GM19467 (cell line): ENCODE data around the gene IRS1.

Experiments
- ATAC-seq: cut with Tn5 transposase; IDR thresholded peaks from one replicate; pipeline ENCODE4 v1.9.1; 2021; ENCODE audit warnings: mild to moderate bottlenecking, moderate library complexity; ENCODE audit not compliant: unreplicated experiment

Gene IRS1

DNA sequence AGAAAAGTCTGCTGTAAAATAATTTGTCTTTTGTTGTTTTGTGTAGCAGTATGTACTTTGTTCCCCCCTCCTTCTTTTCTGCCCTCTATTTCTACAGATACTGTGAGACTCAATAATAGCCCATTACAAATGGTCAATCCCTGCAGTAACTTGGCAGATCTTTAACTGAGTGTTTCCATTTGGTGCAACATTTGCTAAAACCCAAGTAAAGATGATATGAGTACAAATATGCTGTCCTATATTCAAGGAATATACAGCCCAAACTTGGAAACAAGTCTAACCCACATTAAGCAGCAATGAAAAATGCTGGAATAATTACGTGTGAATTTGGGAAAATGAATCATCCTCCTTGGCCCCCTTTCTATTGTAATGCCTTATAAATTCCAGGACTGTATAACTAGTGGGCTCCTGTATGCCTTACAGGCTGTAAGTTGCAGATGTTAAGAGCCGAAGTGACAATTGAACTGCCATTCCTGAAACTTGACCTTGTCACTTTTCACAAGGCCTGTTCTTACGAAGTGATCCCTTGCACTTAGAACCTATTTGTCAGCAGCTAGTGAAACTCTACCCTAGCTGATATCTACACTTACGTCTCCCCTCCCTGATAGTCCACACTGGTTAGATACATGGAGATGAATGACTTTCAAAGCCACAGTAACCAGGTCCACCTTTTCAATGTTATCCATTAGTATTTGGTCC, 104.9 kb downstream of the IRS1 start:
- no peak for ATAC-seq

DNA sequence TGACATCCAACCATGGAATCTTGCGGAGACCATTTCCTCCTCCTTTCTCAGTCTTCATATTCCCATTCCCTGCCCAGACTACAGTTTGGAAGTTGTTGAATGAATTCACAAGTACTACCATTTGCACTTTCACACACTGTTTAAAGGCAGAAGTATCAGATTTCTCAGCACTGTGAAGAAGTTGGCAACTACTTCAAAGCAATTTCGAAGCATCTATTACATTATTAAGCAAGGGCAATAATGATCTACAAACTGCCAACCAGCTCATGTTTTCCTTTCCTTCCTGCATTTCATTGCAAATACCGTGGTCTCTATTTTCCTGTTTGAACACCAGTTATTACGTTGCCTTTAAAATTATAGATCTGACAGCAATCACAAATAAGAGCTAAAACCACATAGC, 105.5 kb downstream of the IRS1 start:
- no peak for ATAC-seq

DNA sequence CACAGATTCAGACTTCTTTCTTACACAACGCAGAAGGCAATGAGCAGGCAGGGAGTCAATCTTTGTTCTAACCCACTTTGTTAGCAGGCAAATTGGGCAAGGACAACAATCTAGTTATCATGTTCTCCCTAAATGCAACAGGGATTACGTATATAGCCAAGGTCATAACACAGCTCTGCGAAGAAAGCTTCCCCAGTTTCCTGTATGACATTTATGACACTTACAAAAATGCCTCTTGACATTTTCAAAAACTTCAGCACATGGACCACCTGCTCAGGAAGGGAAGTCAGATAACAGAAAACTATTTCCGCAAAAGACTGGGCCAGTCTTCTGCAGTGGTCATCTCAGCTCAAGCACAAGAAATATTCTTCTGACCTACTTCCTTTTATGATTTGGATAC, 106.1 kb downstream of the IRS1 start:
- no peak for ATAC-seq

DNA sequence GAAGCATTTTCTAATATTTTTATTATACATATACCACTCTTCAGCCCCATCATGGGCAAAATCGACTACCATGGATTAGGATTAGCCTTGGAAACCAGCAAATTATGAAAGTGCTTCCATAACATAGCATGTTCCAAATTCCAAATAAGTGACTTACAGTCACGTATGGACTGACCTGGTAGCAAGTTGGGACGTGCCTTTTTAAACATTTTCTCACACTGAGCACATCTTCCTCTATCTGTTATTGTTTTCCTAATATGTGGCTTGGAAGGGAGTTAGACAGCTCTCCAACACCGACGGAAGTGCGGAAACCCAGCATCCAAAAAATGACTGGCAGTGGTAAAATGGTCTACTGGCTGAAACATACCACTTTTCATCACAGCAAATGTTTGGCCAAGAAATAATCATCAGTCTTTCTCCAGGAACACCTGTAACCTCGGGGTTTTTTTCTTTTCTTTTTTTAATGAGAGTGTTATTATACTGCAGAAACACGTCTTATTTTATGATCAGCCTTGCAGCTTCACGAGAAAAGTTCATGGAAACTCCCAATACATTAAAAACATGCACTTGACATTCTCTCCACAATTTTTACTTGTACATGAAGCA, 107.0 kb downstream of the IRS1 start:
- ATAC-seq, result no peak

DNA sequence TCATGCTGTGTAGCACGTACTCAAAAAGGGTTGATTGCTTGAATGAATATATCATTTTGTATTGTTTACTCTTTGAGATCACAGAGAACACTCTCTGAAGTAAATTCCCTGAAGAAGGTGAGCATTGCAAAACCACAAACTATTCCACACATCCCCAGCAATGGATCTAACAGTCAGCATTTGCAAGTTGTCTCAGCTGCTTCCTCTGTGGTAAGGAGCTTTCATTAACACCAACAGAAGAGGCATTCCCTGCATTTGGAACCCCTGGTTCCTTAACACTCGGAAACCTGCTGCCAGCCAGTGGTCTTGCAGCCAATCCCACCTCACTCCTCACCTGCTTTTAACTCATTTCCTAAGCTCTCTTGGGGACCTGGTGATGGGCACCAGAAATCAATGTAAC, 108.4 kb downstream of the IRS1 start:
- no peak for ATAC-seq

DNA sequence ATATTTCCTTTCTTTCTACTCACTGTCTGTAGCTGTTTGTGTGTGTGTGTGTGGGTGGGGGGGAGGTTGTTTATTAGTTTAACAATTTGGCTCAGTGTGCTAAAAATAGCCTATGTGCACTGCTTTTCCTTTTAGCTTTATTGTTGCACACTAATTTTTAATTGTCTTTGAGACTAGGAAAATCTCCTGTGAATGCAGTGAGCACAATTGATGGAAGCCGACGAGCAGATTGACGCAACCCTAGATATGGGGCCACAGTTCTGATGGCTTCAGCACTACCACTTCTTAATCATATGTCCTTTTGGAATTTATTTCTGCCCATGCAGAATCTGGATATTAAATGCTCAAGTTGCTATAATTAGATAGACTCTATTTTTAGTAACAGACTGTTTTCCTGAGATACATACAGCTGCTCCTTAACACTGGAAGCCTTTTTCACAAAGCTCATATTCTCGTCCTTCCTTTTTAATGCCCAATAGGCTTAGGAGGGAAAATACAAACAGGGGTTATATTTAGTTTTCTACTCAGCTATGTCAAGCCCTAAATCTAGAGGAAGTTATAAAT, 109.1 kb downstream of the IRS1 start:
- ATAC-seq, result no peak

DNA sequence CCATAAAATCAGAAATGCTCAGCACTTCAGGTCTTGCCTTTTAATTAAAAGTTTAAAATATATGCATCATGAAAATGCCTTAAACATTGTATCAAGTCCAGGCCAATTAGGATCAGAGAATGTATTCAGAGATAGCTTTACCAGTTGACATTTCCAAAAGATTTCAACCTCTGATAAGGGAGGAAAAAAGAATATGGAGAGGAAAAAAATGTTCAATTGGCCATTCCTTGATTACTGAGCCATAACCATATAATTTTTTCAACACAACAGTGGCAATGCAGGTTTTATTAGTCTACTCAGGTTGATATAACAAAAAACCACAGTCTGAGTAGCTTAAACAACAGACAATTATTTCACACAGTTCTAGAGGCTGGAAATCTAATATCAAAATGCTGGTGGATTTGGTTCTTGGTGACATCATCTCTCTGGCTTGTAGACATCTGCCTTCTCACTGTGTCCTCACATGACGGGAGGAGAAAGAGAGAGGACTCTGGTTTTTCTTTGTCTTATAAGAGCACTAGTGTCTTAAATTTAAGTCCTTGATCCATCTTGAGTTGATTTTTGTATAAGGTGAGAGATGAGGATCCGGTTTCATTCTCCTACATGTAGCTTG, 111.9 kb downstream of the IRS1 start:
- ATAC-seq, result no peak

DNA sequence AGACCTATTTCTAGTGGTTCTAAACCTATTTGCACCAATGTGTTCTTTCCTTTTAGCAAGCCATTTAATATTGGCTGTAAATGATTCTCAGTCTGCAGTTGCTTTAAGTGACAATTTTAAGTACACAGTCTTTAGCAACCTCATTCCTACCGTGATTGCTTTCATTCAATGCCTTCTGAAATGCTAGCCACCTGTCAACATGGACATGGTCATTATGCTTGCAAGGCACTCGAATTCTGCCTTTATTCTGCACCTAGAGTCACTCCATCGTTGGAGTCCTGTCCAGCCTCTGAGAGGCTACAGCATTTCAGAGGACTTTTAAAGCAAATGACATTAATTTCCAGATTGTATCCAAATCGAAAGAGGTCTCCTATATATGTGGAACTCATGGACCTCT, 115.1 kb downstream of the IRS1 start:
- ATAC-seq, result no peak

DNA sequence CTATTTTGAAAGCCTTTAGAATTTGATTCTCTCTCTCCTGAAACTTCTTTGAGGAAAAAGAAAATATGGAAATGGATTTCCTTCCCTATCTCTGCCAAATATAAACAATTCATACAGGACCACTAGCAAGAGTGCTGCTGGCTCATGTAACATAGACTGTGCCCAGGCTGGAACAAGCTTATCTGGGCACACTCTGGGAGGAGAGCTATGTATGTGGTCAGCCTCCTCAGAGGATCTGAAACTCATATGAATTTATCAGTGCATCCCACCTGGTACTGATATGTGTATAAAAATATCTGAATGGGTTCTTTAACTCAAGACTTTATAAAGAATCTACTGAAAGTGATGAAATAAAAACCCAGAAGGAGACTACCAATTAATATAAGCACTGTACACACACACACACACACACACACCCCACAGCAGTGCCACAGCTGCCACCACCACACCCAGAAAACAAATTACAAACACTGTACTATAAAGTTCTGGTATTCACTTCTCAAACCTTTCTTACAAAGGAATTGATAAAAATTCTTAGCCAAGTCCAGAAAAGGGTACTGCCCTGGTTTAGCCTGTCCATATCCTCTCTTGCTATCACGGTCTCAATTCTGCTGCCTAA, 115.6 kb downstream of the IRS1 start:
- ATAC-seq, result no peak

DNA sequence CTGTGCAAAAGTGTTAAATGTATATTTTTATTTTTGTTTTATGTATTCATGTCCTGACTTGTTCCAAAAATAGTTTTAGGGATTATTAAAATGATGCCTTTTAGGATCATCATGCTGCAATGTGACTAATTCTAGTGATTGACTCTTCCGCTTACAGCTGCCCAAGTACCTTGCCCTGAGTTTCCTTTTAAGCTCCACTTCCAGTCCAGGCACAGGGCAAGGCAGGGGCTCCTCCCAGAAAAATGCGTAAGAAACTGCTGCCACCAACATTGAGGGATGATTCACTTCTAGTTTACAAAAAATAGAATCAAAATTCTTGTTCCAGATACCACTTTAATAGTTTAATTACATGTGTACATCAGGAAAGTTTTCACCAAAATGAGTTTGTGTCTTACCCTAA, 116.4 kb downstream of the IRS1 start:
- ATAC-seq, result no peak
